Parathyroid adenoma (tissue), 2 donors: ENCODE results near the gene PTPN1.

Experiments
- H2AFZ ChIP-seq: fragments of 300-600 bp; sonication (generic); one replicate; pipeline ENCODE4 v1.7.0; 2017; ENCODE audit warnings: antibody characterized with exemption, mild to moderate bottlenecking
- H3K27ac ChIP-seq: fragments of 300-600 bp; sonication (generic); one replicate; pipeline ENCODE4 v1.7.0; 2017
- H3K27me3 ChIP-seq: fragments of 300-600 bp; sonication (generic); one replicate; pipeline ENCODE4 v1.7.0; 2017; ENCODE audit warnings: low read length; ENCODE audit not compliant: control insufficient read depth, insufficient read depth
- H3K36me3 ChIP-seq: fragments of 300-600 bp; sonication (generic); one replicate; pipeline ENCODE4 v1.7.0; 2017; ENCODE audit warnings: low read length; ENCODE audit not compliant: control insufficient read depth, insufficient read depth
- H3K4me1 ChIP-seq: fragments of 300-600 bp; sonication (generic); one replicate; pipeline ENCODE4 v1.7.0; 2017; ENCODE audit warnings: control low read depth
- H3K4me2 ChIP-seq: fragments of 300-600 bp; sonication (generic); one replicate; pipeline ENCODE4 v1.7.0; 2017; ENCODE audit warnings: low read length
- H3K4me3 ChIP-seq: fragments of 300-600 bp; sonication (generic); one replicate; pipeline ENCODE4 v1.7.0; 2017; ENCODE audit warnings: low read depth, low read length
- H3K79me2 ChIP-seq: fragments of 300-600 bp; sonication (generic); one replicate; pipeline ENCODE4 v1.7.0; 2017; ENCODE audit warnings: control low read depth
- H3K9ac ChIP-seq: fragments of 300-600 bp; sonication (generic); one replicate; pipeline ENCODE4 v1.7.0; 2017; ENCODE audit warnings: mild to moderate bottlenecking
- H3K9me3 ChIP-seq: fragments of 300-600 bp; sonication (generic); one replicate; pipeline ENCODE4 v1.7.0; 2017; ENCODE audit warnings: low read length; ENCODE audit not compliant: control insufficient read depth
- CTCF ChIP-seq: fragments of 300-600 bp; sonication (generic); IDR thresholded peaks from one replicate; pipeline ENCODE4 v1.7.0; 2017; ENCODE audit warnings: antibody characterized with exemption, mild to moderate bottlenecking
- donor health status: primary hyperparathyroidism.

The PTPN1 gene

GRCh38 chr20:50510706-50511542 lies 741 bp downstream of the PTPN1 start:
- TF ChIP-seq CTCF, result no peak
- H3K9ac ChIP-seq, result peak overlapping the region; percentile 41
- peak overlapping the region; percentile 69 for H3K27ac ChIP-seq
- H3K36me3 ChIP-seq, result no peaks in the 10 kb centered on the region
- no peaks in the 10 kb centered on the region for H3K27me3 ChIP-seq
- peaks cover 10% of the 10 kb centered on the region for H3K4me1 ChIP-seq
- peak overlapping the region; percentile 72 for H2AFZ ChIP-seq
- H3K79me2 ChIP-seq, result peaks cover 46% of the 10 kb centered on the region
- H3K4me3 ChIP-seq, result peak overlapping the region; percentile 83
- H3K9me3 ChIP-seq, result no peaks in the 10 kb centered on the region
- peak overlapping the region; percentile 73 for H3K4me2 ChIP-seq

GRCh38 chr20:50512323-50512722 lies 2.1 kb downstream of the PTPN1 start:
- Histone ChIP-seq H3K27me3 (no peaks in the 10 kb centered on the region), H3K79me2 (peaks cover 53% of the 10 kb centered on the region), H3K9ac (no peak overlapping the region), H3K36me3 (no peaks in the 10 kb centered on the region), H3K4me1 (peaks cover 14% of the 10 kb centered on the region), H3K27ac (no peak overlapping the region), H3K4me2 (peak overlapping the region; percentile 73), H3K4me3 (peak overlapping the region; percentile 83), H2AFZ (no peak overlapping the region), H3K9me3 (no peaks in the 10 kb centered on the region)
- TF ChIP-seq CTCF, result no peak

GRCh38 chr20:50513169-50514034 lies 3.2 kb downstream of the PTPN1 start:
- no peaks in the 10 kb centered on the region for H3K27me3 ChIP-seq
- H3K9me3 ChIP-seq, result no peaks in the 10 kb centered on the region
- H3K4me3 ChIP-seq, result peak overlapping the region; percentile 83
- H2AFZ ChIP-seq, result no peak overlapping the region
- H3K9ac ChIP-seq, result no peak overlapping the region
- peaks cover 17% of the 10 kb centered on the region for H3K4me1 ChIP-seq
- H3K79me2 ChIP-seq, result peaks cover 62% of the 10 kb centered on the region
- H3K27ac ChIP-seq, result no peak overlapping the region
- no peak for TF ChIP-seq CTCF
- peak overlapping the region; percentile 73 for H3K4me2 ChIP-seq
- no peaks in the 10 kb centered on the region for H3K36me3 ChIP-seq

GRCh38 chr20:50514035-50514337 lies 3.8 kb downstream of the PTPN1 start:
- H3K27ac ChIP-seq, result no peak overlapping the region

More at GRCh38 chr20:50514035-50514337, 3.8 kb downstream of the PTPN1 start:
- H3K4me3 ChIP-seq, result no peak overlapping the region
- H3K27me3 ChIP-seq, result no peaks in the 10 kb centered on the region
- peaks cover 67% of the 10 kb centered on the region for H3K79me2 ChIP-seq
- no peak overlapping the region for H3K9ac ChIP-seq
- no peak overlapping the region for H3K4me2 ChIP-seq
- H2AFZ ChIP-seq, result no peak overlapping the region
- H3K9me3 ChIP-seq, result no peaks in the 10 kb centered on the region
- H3K4me1 ChIP-seq, result peaks cover 17% of the 10 kb centered on the region
- no peak for TF ChIP-seq CTCF
- H3K36me3 ChIP-seq, result no peaks in the 10 kb centered on the region
